HG03139 (cell line): ENCODE data around the gene STIMATE.

Experiments used
- ATAC-seq: cut with Tn5 transposase; IDR thresholded peaks from one replicate; pipeline ENCODE4 v1.9.1; 2021; ENCODE audit not compliant: unreplicated experiment

The STIMATE gene

DNA sequence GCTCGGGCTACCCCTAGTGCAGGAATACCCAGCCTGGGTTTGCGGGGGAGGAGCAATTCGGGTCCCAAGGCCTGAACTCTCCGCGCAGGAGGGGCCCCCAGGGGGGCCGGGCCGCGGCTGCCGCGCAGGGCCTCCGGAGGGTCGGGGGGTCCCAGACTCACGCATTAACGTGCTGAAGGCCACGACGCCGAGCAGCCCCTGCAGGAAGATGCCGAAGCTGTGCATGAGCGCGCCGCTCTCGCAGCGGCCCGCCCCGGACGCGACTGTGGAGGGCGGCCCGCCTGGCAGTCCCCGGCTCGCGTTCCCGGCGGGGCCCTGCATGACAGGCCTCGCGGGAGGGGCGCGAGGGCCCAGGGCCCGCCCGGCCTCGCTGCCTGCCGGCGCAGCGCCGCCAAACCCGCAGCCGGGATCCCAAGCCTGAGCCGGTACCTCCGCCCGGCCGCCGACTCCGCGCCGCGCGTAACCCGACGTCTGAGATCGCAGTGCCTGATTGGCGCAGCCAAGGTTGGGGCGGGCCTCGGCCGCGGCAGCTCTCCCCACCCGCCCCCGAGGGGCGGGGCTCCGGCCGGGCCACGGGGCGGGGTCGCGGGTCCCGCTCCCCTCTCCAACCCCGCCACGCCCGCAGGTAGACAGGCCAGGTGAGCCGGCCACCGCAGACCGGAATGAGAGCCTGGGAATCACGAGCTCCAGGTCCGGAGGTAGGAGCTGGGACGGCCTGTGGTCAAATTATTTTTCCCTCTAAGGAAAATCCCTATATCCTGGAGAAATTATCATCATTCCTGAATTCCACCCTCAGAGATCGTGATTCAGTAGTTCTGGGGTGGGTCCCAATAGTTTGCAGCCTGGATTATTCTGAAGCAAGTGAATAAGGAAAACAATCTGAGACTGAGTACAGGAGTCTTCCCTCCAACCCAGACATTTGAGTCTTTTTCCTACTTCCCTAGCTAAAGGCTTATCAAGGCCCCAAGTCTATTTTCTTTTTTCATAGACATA is at the start of gene STIMATE:
TSS of gene STIMATE (minus strand) at position 419 of the 993 bp plus-strand sequence. CDS start at position 321, 98 bp downstream.
- ATAC-seq = peak; percentile 87

DNA sequence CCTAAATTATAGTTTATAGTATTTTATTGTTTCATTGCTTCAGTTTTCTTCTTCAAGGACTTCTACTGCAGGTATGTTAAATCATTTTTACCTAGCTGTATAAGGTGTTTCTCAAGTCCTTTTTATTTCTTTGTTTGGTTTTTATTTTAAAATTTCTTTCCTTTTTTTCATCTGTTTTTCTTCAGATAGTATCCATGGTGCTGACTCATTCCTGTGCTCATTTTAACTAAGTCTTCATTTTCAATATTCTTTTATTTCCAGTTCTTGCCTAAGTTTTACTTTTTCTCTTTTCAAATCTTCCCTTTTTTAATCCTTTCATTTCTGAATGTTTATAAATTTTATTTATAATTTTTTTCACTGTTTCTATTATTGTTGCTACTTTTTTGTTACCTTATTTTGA is 42.3 kb upstream of the STIMATE start:
- no peak for ATAC-seq

DNA sequence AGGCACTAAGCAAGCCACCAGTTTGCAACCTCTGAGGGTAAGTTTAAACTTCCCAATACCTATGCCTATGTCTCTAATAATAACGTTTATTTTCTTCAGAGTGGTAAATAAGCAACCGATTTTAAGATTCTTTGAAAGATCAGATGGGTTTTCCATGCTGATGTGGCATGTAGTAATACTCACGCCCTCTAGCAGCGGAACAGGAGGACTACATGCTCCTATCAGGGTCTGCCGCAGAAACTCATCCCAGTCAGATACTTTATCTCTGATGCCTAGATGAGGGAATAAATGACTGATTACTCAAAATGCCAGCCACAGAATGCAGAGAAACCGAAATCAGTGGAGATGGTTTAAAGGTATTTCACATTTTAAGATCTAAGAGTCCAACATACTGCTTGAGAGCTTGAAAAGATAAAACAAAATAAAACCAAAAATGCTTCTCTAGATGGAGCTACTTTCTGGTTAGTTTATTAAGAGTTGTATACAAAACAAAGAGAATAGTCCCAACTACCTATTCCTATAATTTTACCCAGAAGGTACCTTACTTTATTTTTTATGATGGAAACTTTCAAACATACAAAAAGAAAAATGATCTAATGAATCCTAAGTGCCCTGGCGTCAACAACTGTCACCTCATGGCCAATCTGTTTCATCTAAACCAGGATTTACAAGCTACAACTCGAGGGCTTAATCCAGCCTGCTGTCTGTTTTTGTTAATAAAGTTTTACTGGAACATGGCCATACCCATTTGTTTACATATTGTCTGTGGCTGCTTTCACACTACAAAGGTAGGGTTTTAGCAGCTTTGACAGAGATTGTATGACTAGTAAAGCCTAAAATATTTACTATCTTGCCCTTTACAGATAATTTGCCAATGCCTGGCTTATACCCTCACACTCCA is 37.5 kb upstream of the STIMATE start:
- ATAC-seq = peak; percentile 76

DNA sequence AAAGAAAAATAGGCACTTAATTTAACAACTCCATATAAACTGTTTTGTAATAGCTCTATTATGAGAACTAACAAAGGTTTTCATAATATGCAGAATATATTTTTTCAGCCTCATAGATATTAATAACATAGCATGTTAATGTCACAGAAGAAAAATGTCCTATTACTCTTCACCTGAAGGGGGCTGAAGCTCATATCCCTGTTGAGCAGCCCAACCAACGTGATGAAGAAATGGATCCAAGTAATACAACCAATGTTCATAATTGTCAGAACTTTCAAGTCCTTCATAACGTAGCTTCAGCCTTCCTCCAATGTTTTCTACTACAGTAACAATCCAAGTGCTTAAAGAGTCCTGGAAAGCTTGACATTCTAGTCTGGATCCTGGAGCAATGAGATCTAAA is 34.5 kb upstream of the STIMATE start:
- no peak for ATAC-seq

DNA sequence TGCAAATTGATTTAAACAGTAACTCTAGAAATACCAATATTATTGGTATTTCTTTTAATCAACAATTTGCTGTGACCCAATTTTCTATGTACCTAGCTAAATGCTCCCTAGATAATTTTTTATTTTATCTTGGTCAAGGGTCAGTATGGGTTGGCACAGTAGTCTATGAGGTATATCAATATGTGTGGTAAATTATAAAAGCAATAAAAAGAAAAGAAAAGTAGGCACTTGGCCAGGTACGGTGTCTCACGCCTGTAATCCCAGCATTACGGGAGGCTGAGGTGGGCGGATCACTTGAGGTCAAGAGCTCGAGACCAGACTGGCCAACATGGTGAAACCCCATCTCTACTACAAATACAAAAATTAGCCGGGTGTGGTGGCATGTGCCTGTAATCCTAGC is 34.0 kb upstream of the STIMATE start:
- ATAC-seq = no peak

DNA sequence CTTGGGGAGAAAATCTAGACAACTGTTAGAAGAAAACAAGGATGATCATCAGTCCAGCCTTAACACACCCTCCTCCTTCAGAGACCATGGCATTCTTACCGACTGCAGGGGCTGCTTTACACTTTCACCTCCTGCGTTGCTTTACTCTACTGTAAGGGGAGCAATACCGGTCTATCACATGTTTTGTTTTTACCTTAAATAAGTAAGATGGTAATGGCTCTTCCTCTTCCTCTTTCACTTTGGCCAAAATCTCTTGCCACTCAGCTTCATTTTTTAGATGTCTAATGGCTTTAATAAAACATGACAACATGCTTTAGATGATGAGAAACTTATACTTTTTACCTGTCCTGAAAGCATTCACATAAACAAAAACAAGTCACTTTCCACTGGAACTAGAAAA is 33.4 kb upstream of the STIMATE start:
- ATAC-seq = no peak

DNA sequence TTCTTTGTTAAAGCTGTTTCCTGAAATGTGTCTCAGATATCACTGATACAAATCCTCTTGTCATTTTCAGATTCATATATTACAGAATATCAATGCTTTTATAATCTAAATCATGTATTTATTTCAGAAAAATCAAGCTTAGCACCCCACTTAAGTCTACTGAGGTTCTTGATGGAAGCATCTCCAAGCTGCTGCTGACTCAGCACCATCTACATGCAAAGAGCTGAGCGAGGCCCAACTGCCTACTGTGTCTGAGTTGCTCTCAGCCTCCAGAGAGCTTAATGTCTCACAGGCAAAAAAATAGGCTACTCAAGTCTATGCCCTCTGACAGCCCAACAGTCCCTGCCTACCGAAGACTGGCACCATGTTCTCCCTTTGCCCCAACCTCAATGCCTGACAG is 29.2 kb upstream of the STIMATE start:
- no peak for ATAC-seq

DNA sequence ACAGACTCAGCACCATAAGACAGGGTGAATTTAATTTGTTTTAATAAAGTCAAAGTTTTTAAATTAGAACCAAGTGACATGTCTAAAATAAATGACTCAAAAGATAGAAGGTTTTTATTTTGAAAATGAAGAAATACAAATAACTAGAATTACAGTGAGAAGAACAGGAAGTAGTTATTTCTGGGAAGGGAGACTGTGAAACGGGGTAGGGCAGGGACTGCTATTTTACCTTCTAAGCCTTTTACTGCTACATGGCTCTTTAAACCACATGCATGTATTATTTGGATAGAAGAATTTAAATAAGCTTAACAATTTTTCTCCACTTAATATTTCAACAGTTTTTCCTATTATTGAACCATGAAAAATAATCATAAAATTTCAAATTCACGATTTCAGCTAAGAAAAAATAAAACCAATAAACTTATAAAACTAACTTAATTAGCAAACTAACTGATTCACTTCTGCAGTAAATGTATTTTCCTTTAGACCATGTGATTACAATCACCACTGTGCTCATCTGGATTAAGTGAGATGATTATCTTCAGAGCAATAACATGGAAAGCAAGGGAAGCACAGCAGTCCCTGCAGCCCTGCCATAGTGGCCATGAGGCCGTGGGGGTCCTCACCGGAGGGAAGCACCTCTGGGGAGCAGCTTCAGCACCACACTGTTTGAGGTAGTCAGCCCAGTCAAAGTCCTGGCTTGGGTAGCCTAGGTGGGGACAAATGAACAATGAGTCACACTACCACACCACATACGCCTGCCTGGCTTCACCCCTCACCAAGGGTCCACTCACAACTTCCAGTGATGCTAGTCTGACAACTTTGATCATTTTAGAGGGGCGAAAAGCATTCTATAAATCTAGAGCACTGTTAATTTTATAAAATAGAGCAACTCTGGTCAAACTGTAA is 28.3 kb upstream of the STIMATE start:
- no peak for ATAC-seq

DNA sequence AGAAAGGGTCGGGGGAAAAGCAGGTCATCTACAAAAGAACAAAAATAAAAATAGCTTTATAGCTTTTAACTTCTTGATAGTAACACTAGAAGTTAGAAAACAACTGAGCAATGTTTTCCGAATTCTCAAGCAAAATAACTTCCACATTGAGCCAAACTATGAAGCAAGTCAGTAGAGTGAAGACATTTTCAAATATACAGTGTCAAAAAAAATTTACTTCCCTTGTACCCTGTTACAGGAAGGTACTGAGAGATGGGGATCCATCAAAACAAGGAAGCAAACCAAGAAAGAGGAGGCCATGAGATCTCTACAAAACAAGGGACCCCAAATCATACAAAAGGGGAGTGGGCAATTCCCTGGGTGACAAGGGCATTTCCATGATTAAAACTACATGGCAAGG is 26.6 kb upstream of the STIMATE start:
- ATAC-seq = no peak

DNA sequence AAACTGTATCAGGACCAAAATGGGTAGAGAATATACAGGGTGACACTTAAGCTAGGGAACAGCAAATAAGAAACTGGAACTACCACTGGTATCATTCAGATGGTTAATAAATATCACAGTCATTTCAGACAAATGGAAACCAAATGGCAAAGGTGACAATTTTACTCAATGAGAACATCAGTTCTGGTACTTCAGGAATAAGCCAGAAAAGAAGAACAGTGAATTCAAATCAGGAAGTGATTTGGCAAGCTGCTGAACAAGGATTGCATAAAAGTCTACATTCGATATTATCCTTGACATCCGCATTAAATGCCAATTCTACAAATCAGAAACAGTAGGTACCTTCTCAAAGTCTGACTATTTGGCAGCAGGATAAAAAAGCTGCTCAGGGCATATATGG is 23.5 kb upstream of the STIMATE start:
- no peak for ATAC-seq

DNA sequence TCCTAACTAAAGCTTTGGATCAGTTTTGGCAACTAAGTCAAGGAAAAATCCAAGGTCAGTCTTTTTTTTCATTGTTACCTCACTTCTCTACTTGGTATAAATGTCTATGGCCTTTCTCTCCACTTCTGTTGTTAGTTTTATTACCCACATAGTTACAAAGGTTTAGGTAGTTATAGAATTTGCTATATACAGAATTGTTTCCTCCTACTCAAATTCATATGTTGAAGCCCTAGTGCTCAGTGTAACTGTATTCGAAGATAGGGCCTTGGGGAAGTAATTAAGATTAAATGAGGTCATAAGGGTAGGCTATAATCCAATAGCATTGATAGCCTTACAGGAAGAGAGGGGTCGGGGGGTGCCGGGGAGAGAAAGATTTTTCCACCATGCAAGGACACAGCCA is 19.7 kb upstream of the STIMATE start:
- no peak for ATAC-seq

DNA sequence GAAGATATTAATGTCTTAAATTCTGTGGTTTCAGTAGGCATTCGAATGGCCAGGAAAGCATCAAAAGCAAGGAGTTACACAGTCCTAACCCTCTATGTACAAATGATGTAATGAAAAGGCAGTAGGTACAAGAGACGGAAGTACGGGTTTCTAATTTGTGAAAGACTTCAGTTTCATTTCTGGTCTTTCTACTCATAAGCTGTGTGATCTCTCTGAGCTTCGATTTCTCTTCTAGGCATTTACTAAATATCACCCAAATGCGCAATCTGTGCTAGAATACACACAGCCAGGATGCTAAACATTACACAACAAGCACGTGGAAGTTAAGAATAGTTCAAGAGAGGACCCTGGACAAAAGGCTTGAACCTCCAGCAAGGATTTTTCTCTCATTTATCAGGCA is 17.9 kb upstream of the STIMATE start:
- no peak for ATAC-seq

DNA sequence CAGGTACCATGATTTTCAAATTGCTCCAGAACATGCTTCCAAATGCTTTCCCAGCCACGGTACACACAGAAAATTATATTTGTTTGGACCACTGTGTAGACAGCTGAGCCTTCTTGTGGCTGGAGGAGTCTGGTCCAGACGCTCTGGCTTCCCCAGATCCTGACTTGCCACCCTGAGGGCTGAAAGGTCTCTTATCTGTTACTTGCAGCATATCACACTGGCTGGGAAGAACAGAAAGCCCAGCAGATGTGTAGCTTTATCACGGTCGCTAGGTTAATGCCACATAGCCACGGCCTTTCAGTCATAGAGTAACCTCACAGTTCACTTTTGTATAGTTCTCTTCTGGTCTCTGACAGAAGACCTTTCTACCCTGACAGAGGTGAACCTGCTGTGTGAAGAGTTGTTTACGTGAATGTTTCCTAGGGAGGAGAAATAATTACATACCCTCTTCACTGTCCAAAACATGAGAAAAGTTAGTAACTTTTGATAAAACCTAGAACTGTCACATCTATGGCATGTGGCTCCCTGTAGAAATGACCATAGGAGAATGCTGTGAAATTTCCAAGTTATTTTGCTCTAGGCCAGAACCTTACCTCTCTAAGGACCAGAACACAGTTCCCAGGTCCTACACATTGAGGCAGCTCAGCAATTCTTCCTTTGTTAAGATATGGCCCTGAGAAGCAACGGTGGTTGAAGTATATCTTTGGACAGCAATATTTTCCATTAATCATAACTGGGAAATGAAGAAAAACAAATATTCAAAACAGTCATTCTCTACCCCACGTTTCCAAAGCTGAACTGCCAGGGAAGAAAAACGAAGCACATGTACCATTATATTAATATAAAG is 15.8 kb upstream of the STIMATE start:
- ATAC-seq = no peak

DNA sequence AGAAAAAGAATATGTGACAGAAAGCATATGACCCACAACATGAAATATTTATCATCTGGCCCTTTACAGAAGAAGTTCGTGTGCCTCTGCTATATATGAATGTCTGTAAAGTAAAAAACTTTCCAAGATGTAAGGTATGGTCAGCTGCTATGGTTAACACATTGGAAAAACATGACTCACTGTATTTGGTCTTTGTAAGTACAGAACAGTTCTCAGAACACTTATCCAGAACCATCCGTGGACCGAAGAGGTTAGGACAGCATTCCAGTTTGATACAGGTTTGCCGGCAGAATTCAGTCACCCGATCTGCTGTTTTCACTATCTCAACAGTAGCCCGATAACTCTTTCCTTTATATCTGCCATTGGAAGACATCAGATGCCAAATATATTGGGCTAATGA is 13.5 kb upstream of the STIMATE start:
- ATAC-seq = no peak

DNA sequence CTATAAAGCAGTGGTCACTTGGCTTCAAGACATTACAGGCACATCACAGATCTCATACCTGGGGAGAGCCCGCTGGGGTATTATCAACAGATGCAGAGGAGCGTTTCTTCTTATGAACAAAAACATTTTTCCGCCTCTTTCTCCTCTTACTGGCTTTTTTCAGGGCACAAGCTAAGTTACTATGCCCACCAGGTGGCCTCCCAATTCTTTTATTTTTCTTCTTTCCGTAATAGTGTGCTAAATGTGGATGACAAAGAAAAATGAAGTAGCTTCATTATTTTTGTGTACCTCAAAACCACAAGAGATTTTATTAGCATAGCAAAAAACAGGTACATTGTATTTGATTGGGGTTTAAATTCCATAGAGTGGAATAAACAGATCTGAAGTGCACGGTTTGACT is 10.1 kb upstream of the STIMATE start:
- no peak for ATAC-seq

DNA sequence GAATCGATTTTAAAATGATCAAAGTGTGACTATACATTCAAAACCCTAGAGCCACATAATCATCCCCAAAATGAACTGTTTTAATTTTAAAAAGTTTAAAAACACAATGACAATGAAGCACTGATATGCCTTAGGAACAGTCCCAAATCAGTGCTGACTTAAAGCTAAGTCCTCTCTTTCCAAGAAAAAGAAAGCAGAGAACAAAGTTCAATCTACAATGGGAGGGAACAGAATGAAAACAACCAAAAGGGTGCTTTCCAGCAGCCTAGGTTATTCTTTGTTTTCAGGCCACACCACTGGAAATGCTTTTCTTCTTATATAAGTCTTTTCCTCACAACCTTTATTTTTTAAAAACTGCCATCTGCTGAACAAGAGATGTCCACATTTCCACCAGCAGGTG is 7.2 kb upstream of the STIMATE start:
- ATAC-seq = no peak

DNA sequence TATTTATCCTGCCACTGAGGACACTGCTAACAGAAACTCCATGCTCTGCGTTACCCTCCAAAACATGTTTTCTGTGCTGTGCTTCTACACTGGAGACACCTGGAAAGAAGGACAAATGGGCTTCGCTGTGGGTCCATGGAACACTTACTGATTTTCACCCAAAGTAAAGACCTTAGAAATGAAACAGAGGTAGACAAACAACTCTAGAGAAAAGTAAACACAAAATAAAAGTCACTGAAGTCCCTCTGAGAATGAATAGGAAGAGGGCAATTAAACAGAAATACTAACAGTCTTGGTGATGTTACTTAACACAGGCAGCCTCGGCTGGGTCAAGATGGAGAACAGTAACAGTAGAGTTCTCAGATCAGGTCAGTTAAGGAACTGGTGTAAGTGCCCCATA is 6.7 kb upstream of the STIMATE start:
- no peak for ATAC-seq

DNA sequence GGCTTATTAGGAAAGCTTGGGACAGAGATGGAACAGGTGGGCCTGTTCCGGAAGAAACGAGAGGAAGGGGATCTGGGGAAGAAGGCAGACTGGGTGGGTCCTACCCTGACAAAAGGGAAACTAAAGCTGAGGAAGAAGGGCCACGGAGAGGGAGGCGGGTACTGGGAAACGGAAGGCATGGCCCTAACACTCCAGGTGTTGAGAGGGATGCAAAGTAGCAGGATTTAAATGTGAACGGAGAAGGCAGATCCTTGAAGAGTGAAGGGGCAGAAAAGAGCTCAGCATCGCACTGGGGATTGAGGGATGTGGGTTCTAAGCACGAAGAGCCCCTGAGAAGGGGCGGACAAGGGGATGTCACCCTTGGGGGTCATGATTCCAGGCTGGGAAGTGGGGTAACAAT is 735 bp downstream of the STIMATE start:
- no peak for ATAC-seq

DNA sequence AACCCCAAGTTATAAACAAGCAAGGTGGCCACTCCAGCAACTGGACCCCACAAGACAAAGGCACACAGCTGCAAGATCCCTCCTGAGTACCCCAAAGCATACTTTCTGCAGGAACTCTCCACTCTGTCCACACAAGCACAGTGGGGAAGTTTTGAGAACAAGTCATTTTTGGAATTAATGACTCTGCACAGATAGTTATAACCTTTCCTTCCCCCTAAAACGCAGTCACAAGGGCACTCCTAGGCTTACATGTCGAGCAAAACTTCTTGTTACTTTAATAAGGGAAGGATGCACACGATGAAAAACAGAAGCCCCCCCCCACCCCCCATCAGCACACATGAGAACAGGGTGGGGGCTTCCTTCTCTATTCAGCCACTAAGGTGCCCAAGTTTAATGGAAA is 1.2 kb downstream of the STIMATE start:
- no peak for ATAC-seq

DNA sequence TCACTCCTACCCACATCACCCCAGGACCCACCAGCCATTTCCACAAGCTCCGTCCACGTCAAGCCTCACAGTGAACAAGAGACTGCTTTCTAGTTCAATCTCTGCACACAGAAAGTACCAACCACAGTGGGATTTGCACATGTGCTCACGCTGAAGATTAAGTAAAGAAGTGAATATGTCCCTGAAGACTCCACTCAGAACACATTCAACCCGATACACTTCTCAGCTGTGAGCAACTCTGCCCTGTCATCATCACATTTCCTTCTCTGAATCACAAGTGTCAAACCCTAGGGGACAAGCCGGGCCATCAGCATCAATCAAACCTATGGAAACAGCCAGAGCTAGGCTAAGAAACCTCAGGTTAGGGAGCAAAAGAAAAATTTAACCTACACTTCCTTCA is 1.9 kb downstream of the STIMATE start:
- ATAC-seq = no peak
